Astrocyte of the cerebellum (primary cell): ENCODE data around the gene TBC1D14.

Source experiments
- DNase-seq: peaks from one replicate; pipeline ENCODE4 v3.0.0-alpha.2; 2011; ENCODE audit warnings: low read depth
- H3K4me3 ChIP-seq: 2 replicates; pipeline ENCODE4 v1.5.1; 2011; ENCODE audit warnings: mild to moderate bottlenecking, low read depth, low read length, moderate library complexity
- CTCF ChIP-seq: IDR thresholded peaks from 2 replicates; pipeline ENCODE4 v1.5.1; 2012; ENCODE audit warnings: low read length, low read depth, moderate library complexity, mild to moderate bottlenecking; ENCODE audit errors: missing control alignments
- in situ Hi-C: cut with HindIII; loops from 2 replicates; pipeline ENCODE4 v1.10.0; 2017; ENCODE audit warnings: low sequenced_read_pairs

Gene TBC1D14

GRCh38 chr4:6928081-6928480 is 18.5 kb downstream of the TBC1D14 start:
- TF ChIP-seq CTCF, result no peak
- in situ Hi-C loops, result no loop called here

GRCh38 chr4:6929339-6929811 is 19.7 kb downstream of the TBC1D14 start:
- TF ChIP-seq CTCF, result no peak
- H3K4me3 ChIP-seq, result no peak overlapping the region
- DNase-seq, result no peak
- in situ Hi-C loops, result no loop called here

More at GRCh38 chr4:6928081-6928480, 18.5 kb downstream of the TBC1D14 start:
- no peak for DNase-seq
- no peak overlapping the region for H3K4me3 ChIP-seq

GRCh38 chr4:6929812-6930464 is 20.3 kb downstream of the TBC1D14 start:
- H3K4me3 ChIP-seq, result no peak overlapping the region
- no peak for DNase-seq
- in situ Hi-C loops, result no loop called here
- TF ChIP-seq CTCF, result no peak

GRCh38 chr4:6932475-6932874 is 22.8 kb downstream of the TBC1D14 start:
- no peak overlapping the region for H3K4me3 ChIP-seq
- TF ChIP-seq CTCF, result no peak
- in situ Hi-C loops, result no loop called here
- DNase-seq, result no peak

- no peak for TF ChIP-seq CTCF
- no peak overlapping the region for H3K4me3 ChIP-seq
- no peak for DNase-seq
- in situ Hi-C loops, result no loop called here
These were observed 23.3 kb downstream of the TBC1D14 start for GRCh38 chr4:6932918-6933317.

- TF ChIP-seq CTCF, result no peak
- no peak for DNase-seq
- no peak overlapping the region for H3K4me3 ChIP-seq
- in situ Hi-C loops, result no loop called here
These were observed 24.2 kb downstream of the TBC1D14 start for GRCh38 chr4:6933691-6934430.
